IMR-90 (cell line): ENCODE data around the gene IL31RA. TPM values are rescaled to one million over a fixed set of nuclear protein-coding genes. Genes with fewer than 3 reads are reported as not detected.

Experiments
- ATAC-seq: fragments of 200-7000 bp; cut with Tn5 transposase; 2 replicates; pipeline ENCODE4 v1.9.1; 2020; ENCODE audit warnings: low read depth, mild to moderate bottlenecking, moderate library complexity
- BruUV-seq: library from RNA; stranded (reverse); fragments of 400-500 nt; replicated peaks from 2 replicates; lab custom pipeline; 2021; lab: Mats Ljungman, UMichigan
- CTCF ChIA-PET: fragments of 300-600 bp; formaldehyde crosslinking; extraction: SDS; loops from one replicate; lab custom pipeline; 2021; ENCODE audit warnings: antibody characterized with exemption; lab: Yijun Ruan, JAX
- POLR2A ChIA-PET: fragments of 300-600 bp; sonication (Branson Sonifier 250); formaldehyde crosslinking; loops from one replicate; lab custom pipeline; 2022; ENCODE audit warnings: antibody characterized with exemption; ENCODE audit not compliant: unreplicated experiment; lab: Charles Lee
- DNase-seq: peaks from one replicate; pipeline ENCODE4 v3.0.0; 2013
- H2AFZ ChIP-seq: replicated peaks from 2 replicates; pipeline ENCODE3; 2013; ENCODE audit warnings: low read length, mild to moderate bottlenecking; ENCODE audit not compliant: poor library complexity
- H2AK5ac ChIP-seq: 2 replicates; pipeline ENCODE4 v1.6.1; 2013; ENCODE audit warnings: low read depth, low read length, inconsistent platforms
- H2AK9ac ChIP-seq: replicated peaks from 2 replicates; pipeline ENCODE3; 2013; ENCODE audit warnings: mild to moderate bottlenecking, low read depth, low read length, moderate library complexity; ENCODE audit not compliant: poor library complexity
- H2BK120ac ChIP-seq: 2 replicates; pipeline ENCODE4 v1.6.1; 2013; ENCODE audit warnings: low read depth, low read length, inconsistent platforms
- H2BK15ac ChIP-seq: 3 replicates; pipeline ENCODE4 v1.6.1; 2013; ENCODE audit warnings: low read depth, low read length, inconsistent platforms
- H2BK20ac ChIP-seq: 2 replicates; pipeline ENCODE4 v1.6.1; 2013; ENCODE audit warnings: low read depth, mild to moderate bottlenecking, inconsistent platforms, low read length, moderate library complexity
- H2BK5ac ChIP-seq: 2 replicates; pipeline ENCODE4 v1.6.1; 2013; ENCODE audit warnings: mild to moderate bottlenecking, low read depth, low read length, inconsistent platforms; ENCODE audit not compliant: poor library complexity, severe bottlenecking
- H3K14ac ChIP-seq: replicated peaks from 2 replicates; pipeline ENCODE4 v1.6.1; 2013; ENCODE audit warnings: low read depth, low read length, inconsistent platforms
- H3K18ac ChIP-seq: 2 replicates; pipeline ENCODE4 v1.6.1; 2013; ENCODE audit warnings: low read depth, low read length, control low read depth
- H3K23ac ChIP-seq: 2 replicates; pipeline ENCODE4 v1.6.1; 2013; ENCODE audit warnings: low read depth, low read length, inconsistent platforms
- H3K27ac ChIP-seq: 2 replicates; pipeline ENCODE4 v1.5.1; 2013; ENCODE audit warnings: mild to moderate bottlenecking, control low read depth, low read length; ENCODE audit not compliant: insufficient read depth
- H3K27me3 ChIP-seq: 2 replicates; pipeline ENCODE4 v1.6.1; 2013; ENCODE audit warnings: low read length; ENCODE audit not compliant: control insufficient read depth, insufficient read depth
- H3K36me3 ChIP-seq: 2 replicates; pipeline ENCODE4 v1.6.1; 2013; ENCODE audit warnings: low read length, mixed read lengths; ENCODE audit not compliant: control insufficient read depth, insufficient read depth
- H3K4ac ChIP-seq: 2 replicates; pipeline ENCODE4 v1.6.1; 2013; ENCODE audit warnings: low read depth, low read length, inconsistent platforms
- H3K4me1 ChIP-seq: 2 replicates; pipeline ENCODE4 v1.6.1; 2013; ENCODE audit warnings: low read length, mixed read lengths; ENCODE audit not compliant: control insufficient read depth, insufficient read depth
- H3K4me2 ChIP-seq: 2 replicates; pipeline ENCODE4 v1.6.1; 2013; ENCODE audit warnings: low read depth, mild to moderate bottlenecking, control low read depth, low read length, moderate library complexity
- H3K4me3 ChIP-seq: 2 replicates; pipeline ENCODE4 v1.5.1; 2013; ENCODE audit warnings: low read depth, mild to moderate bottlenecking, control low read depth, low read length, moderate library complexity; ENCODE audit not compliant: insufficient read depth
- H3K56ac ChIP-seq: 2 replicates; pipeline ENCODE4 v1.6.1; 2013; ENCODE audit warnings: low read length, inconsistent platforms; ENCODE audit not compliant: insufficient read depth; ENCODE audit errors: extremely low read depth
- H3K79me1 ChIP-seq, 2 experiments: 2 replicates each; pipeline ENCODE4 v1.6.1; 2013; ENCODE audit warnings: low read length in 2 of 2, inconsistent platforms in 1 of 2, low read depth in 1 of 2
- H3K9ac ChIP-seq: 2 replicates; pipeline ENCODE4 v1.6.1; 2013; ENCODE audit warnings: low read depth, low read length, control low read depth
- H3K9me1 ChIP-seq: 2 replicates; pipeline ENCODE4 v1.6.1; 2013; ENCODE audit warnings: low read length, inconsistent platforms; ENCODE audit not compliant: insufficient read depth
- H3K9me3 ChIP-seq: 2 replicates; pipeline ENCODE4 v1.6.1; 2013; ENCODE audit warnings: low read length; ENCODE audit not compliant: control insufficient read depth, insufficient read depth
- H4K20me1 ChIP-seq: 2 replicates; pipeline ENCODE4 v1.6.1; 2013; ENCODE audit warnings: low read length, inconsistent platforms; ENCODE audit not compliant: insufficient read depth
- H4K5ac ChIP-seq: 2 replicates; pipeline ENCODE4 v1.6.1; 2013; ENCODE audit warnings: mild to moderate bottlenecking, low read depth, low read length, control low read depth
- H4K8ac ChIP-seq, 2 experiments: 2 replicates each; pipeline ENCODE4 v1.6.1; 2013; ENCODE audit warnings: low read depth in 2 of 2, low read length in 2 of 2, control low read depth in 1 of 2, inconsistent platforms in 1 of 2
- H4K91ac ChIP-seq: 2 replicates; pipeline ENCODE4 v1.6.1; 2013; ENCODE audit warnings: low read depth, low read length, inconsistent platforms; ENCODE audit not compliant: insufficient read depth
- BHLHE40 ChIP-seq: fragments of 150-350 bp; IDR thresholded peaks from 2 replicates; pipeline ENCODE4 v1.6.1; 2016; ENCODE audit warnings: mild to moderate bottlenecking, low read depth, low read length
- CEBPB ChIP-seq: IDR thresholded peaks from 2 replicates; pipeline ENCODE4 v1.6.1; 2012; ENCODE audit warnings: low read depth, low read length, improper control_type of control experiment
- WGBS, 2 experiments: methylation state at CpG; one replicate each; pipeline versions ENCODE4 v1.1.5 to v1.1.7; 2013; ENCODE audit warnings: missing lambda C conversion rate in 2 of 2; ENCODE audit not compliant: insufficient read length in 1 of 2; ENCODE audit errors: extremely low coverage in 2 of 2; 5-methylcytosine and 5-hydroxymethylcytosine counted together
- dilution Hi-C: fragments of 300-500 bp; cut with HindIII; formaldehyde crosslinking; loops from one replicate; pipeline ENCODE4 v1.14.3; 2018; ENCODE audit warnings: low sequenced_read_pairs; ENCODE audit not compliant: unreplicated experiment
- in situ Hi-C: fragments of 300-500 bp; cut with MboI; formaldehyde crosslinking; loops from 3 replicates; pipeline ENCODE4 v1.14.3; 2019; ENCODE audit warnings: low sequenced_read_pairs, inconsistent platforms, mixed read lengths
- intact Hi-C: fragments of 100-400 bp; cut with micrococcal nuclease; formaldehyde crosslinking; loops from 2 replicates; pipeline ENCODE4 v1.10.0; 2022
- polyA plus RNA-seq, 3 experiments: library from polyadenylated mRNA; depleted of rRNA; stranded (reverse); fragments of >200 nt; gene quantifications; 2 replicates each; pipeline ENCODE4 v1.2.3, GENCODE V29; 2012; ENCODE audit warnings: low replicate concordance in 1 of 3
- total RNA-seq: library from RNA; depleted of rRNA; stranded (reverse); fragments of >200 nt; gene quantifications from 2 replicates; pipeline ENCODE4 v1.2.3, GENCODE V29; 2012

IL31RA gene
- total and polyA plus RNA-seq, 2 of the 4 experiments (the other 2 are of a cell fraction) = 0.39 to 0.90 TPM

- CTCF ChIA-PET = no interaction called here
- no peak; the same call in 1 of the 2 replicates for ATAC-seq
- peak overlapping the region; percentile 95 for H4K91ac ChIP-seq
- H2AK5ac ChIP-seq = peak overlapping the region; percentile 33; the same call in 1 of the 2 replicates
- no peaks in the 10 kb centered on the region; the same call in 1 of the 2 replicates for H3K9me3 ChIP-seq
- no peaks in the 10 kb centered on the region for H3K9me1 ChIP-seq
- H3K4me3 ChIP-seq = no peak overlapping the region
- H3K18ac ChIP-seq = peak overlapping the region; percentile 35; the same call in 1 of the 2 replicates
- no peaks in the 10 kb centered on the region for H3K27me3 ChIP-seq
- BruUV-seq = no TSS peak
- dilution Hi-C loops (no loop called here), intact Hi-C loops (loop anchor here (10.0 kb wide), 1 partner anchor 577 kb away; no protein-coding TSS in a partner anchor), in situ Hi-C loops (loop anchor here (25.0 kb wide), 1 partner anchor 575 kb away; no protein-coding TSS in a partner anchor)
- H3K23ac ChIP-seq = peak overlapping the region; percentile 52; the same call in 1 of the 2 replicates
- H2BK5ac ChIP-seq = no peak overlapping the region
- no peaks in the 10 kb centered on the region for H4K20me1 ChIP-seq
- peak overlapping the region; percentile 47; the same call in 1 of the 2 replicates for H3K27ac ChIP-seq
- H4K5ac ChIP-seq = no peak overlapping the region; the same call in 1 of the 2 replicates
- no peaks in the 10 kb centered on the region for H3K36me3 ChIP-seq
- no CpG with 5 or more reads among the region's 2 CpGs for WGBS, 2 experiments
- peak overlapping the region; percentile 71; the same call in 1 of the 2 replicates for H3K56ac ChIP-seq
- H3K4me1 ChIP-seq = no peaks in the 10 kb centered on the region; the same call in 1 of the 2 replicates
- H2AK9ac ChIP-seq = no peak overlapping the region
- no peak overlapping the region for H2AFZ ChIP-seq
- DNase-seq = peak; percentile 18
- H3K4ac ChIP-seq = peak overlapping the region; percentile 86
- H3K14ac ChIP-seq = peak overlapping the region; percentile 87
- H3K9ac ChIP-seq = peak overlapping the region; percentile 32
- H2BK120ac ChIP-seq = peak overlapping the region; percentile 82
- peak overlapping the region; percentile 36 to 73; a peak in 3 of 4 replicates for H4K8ac ChIP-seq
- POLR2A ChIA-PET = no interaction called here
- H2BK20ac ChIP-seq = peak overlapping the region; percentile 92
- H3K4me2 ChIP-seq = no peak overlapping the region
- H2BK15ac ChIP-seq = no peak overlapping the region; the same call in 2 of the 3 replicates
- peak; percentile 40 for TF ChIP-seq CEBPB
- TF ChIP-seq BHLHE40 = no peak
- no peaks in the 10 kb centered on the region for H3K79me1 ChIP-seq
Measured at GRCh38 chr5:55911784-55912653, 60.9 kb downstream of the IL31RA start.
